Stimulated activated CD8-positive, alpha-beta memory T cell treated with anti-CD3 and anti-CD28 coated beads, Interleukin-15, amount 100 ng/mL, for 4 hours (primary cell): ENCODE measurements around the gene LRRC27.

Experiments
- DNase-seq, 2 donors: peaks; one replicate each; pipeline ENCODE4 v3.0.0-alpha.2; 2020; ENCODE audit warnings: low read depth in 2 of 2

The LRRC27 gene

DNA sequence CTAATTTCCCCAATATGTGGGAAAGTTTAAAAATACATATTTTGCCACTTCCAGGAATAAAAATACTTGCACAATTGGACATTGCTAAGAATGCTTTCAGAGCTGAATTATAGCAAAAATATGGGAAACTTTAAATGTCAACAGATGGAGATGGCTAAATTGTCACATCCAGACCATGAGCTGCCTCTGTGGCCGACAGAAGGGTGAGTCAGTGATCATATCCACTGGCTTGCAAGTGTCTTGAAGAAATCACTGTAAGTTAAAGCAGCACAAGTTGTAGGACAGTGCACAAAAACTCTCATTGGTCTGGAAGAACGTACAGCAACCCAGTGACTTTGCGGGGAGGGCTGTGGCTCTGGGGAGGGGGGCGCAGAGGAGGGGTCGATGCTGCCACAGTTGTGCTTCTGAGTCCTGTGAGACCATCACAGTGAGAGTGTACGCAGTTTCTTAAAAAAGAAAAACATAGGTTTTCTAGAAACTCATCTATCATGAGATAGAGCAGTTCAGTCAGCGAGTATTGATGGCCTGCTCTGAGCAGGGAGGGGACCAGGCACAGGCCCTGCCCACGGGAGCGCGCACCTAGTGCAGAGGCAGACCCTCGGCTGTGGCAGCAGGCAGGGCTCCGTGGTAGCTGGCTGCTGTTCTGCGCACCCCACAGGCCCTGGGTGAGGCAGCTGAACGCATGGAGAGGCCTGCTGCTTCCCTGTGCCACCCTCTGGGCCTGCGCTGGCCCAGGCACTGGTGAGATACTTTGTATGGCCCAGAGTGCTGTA is 25.5 kb downstream of the LRRC27 start:
- no peak for DNase-seq

DNA sequence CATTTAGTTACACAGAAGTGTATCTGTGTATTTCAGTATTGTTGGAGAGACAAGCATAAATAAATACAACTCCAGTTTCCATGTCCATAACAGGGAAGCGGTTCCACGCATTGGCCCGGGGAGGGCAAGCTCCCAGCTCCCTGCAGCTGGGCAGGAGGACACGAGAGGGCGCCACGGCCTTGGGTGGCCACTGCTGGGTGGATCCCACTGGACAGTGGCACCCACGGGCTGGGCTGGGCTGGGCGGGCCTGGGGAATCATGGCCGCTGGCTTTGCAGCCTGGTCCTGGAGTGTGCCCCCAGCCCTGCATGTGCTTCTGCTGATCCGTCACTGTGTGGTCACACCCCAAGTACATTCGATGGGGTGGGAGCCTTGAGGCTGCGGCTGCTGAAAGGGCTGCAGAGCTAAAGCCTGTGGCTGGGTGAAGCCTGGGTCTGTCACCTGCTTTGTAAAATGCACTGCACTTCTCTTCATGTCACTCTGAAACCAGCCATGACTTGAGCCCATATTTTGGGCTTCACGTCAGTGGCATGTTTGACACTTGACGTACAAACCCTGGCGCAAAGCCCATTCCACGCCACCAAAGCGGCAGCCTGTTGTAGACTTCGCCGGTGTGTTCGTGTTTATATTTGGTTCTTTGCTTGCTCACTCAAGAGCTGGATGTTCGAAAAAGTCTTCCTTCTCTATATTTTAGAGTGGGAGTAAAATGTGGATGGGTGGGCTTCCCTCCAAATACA is 27.5 kb downstream of the LRRC27 start:
- no peak for DNase-seq

DNA sequence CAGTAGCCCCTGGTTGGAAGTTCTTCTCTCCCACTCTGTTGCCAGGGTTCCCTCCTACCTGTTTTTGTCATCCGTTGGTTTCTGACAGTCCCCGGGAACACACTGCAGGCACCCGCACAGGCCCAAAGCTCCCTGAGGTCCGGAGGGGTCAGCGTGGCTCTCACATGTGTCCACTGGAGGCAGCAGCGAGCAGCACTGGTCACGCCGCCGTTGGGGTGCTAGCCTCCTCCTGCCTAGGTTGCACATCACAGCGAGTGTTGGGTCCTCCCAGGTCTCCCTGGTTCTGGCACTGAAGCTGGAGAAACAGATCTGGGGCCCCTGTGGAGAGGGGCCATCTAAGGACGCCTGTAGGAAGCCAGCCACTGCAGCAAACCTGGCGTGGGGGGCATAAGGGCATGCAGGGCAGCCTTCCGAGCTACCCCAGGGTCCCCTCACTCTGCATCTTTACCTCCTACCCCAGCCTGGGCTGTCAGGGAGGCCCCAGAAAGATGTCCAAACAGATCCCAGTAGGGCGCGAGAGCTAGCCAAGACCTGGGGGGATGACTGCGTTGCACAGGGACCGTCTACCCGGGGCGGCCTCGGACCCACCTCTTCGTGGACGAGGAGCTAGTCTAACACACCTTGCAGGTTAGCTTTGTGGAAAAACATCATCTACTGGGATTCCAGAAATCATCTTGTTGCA is 28.9 kb downstream of the LRRC27 start:
- DNase-seq = no peak

DNA sequence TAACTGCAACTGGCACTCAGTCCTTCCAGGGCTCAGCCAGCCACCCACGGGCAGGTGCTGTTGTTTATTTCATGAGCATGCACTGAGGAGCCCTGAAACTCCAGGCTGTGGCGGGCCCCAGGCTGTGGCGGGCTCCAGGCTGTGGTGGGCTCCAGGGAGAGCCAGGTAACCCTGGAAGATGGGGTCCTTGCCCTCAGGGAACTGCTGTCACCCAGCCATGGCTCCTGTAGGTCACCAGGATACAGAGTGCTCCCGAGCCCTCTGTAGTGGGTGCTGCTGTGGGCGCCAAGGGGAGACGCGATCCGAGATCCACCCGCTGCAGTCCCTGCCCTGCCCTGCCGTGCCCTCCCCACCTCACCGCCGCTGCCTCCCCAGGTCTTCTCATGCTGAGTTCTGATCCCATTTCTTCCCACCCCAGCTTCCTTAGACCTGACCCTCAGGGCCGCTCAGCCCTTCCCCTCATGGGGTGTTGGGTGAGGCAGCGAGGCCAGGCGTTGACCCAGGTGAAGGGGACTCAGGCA is 29.6 kb downstream of the LRRC27 start:
- no peak for DNase-seq

DNA sequence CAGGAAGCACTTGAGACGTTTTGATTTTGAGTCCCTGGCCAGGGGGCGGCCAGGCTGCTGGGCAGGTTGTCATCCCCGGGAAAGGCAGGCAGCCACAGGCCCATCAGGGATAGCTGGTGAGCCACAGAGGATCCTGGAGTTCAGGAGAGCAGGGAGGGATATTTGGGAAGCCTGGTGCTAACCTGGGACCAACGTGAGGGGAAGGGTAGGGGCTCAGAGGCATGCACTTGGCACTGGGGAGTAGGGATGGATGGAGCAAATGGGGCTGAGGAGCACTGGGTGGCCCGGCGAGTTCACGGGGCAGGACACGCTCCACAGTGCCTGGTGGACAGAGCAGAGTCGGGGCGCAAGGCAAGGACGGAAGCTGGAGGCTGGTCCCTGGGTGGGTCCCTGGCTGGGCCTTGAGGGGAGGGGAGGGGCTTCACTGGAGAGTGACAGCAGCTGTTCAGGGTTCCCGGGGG is 30.2 kb downstream of the LRRC27 start:
- no peak for DNase-seq

DNA sequence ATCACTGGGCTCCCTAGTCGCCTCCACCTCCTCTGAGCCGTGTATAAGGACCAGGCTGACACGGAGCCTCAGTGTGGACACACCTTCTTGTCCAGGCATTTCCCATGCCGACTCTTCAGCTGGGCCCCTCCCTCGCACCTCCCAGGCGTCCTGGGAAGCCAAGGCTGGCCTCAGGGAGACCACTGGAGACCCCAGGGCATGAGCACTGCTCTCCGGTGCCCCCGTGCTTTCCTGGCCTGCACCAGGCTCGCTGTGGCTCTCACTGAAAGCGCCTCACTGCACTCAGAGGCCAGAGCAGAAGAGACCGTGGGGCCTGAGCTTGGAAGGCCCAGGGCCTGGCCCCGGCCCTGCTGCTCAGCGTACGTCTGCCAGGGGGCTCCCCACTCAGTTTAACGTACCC is 31.4 kb downstream of the LRRC27 start:
- DNase-seq = no peak

DNA sequence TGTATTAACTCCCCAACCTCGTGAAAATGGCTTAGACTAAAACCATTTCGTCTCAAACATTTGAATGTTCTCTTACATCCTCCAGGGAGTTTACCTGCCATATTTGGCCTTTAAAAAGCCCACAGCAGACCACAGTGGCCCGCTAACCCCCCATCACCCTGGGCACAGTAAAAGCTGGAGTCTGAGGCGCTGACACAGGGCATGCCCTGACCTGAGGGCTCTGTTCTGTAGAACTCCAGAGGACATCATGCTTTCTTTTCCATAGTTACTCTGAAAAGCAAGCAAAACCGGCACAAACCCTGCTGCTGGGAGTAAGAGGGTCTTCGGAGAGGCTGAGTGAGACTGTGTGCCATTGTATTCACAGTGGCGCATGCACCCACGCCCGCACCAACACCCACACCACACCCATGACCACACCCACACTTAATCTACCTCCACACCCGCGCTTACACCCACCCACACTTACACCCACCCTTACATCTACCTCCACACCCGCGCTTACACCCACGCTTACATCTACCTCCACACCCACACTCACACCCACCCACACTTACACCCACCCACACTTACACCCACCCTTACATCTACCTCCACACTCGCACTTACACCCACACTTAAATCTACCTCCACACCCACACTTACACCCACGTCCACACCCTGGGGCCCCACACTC is 32.1 kb downstream of the LRRC27 start:
- DNase-seq = no peak

DNA sequence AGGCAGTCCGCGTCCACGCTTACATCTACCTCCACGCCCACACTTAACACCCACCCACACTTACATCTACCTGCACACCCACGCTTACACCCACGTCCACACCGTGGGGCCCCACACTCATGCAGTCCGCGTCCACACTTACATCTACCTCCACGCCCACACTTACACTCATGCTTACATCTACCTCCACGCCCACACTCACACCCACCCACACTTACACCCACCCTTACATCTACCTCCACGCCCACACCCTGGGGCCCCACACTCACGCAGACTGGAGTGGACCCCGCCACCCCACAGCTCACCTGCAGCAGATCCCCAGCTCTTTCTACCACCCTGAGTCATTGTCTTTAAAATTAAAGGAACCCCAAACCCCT is 32.6 kb downstream of the LRRC27 start:
- peak in 1 of 2 donors; percentile 46 for DNase-seq

DNA sequence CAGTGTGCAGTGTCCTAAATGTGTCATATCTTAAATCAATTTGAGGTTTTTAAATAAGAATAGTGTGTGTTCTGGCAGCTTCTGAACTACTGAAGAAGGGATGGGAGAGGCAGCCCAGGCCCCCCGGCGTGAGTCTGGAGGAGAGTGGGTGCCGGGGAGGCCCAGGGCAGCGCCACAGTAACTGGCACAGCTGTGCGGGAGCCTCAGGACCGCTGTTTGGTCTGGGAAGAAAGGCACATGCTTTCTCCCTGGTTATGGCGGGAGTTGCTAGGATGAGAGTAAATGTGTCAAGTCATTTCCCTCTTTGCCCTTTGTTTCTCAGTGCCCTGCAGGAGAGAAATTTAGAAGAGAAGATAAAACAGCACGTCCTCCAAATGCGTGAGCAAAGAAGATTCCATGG is 33.1 kb downstream of the LRRC27 start:
- no peak for DNase-seq

DNA sequence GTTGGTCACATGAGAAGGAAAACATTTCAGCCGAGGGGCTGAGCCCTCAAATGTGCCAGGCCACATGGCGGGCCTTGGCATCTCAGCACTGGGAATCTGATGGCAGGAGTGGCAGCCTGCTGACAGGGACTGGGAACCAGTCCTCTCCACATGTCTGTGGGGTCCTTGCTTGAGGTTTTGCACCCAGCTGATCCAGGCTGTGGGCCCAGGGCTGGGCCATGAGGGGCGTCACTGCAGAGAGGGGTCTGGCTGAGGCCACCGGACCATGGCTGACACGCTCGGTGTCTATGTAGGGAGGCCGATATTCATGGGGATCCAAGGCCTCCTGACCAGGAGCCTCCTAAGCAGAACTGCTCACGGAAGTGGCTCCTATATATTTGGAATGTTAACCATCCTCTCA is 34.0 kb downstream of the LRRC27 start:
- DNase-seq = no peak

DNA sequence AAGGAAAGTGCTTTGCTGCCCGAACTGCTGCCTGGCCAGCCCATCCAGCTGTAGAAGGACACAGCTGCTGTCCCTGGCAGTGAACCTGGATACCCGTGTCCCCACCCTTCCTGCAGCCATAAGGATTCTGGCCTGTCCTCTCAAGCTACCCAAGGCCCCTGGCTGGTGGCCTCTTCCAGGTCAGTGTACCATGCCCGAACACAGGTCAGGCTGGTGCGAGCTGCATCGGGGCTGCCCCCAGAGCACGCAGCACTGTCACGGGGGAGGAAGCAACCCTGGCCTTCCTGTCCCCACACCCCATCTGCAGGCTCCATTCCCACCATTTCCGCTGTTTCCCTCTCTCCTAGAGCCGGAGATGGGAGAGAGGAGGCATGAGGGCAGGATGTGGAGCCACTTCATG is 34.5 kb downstream of the LRRC27 start:
- DNase-seq = no peak

DNA sequence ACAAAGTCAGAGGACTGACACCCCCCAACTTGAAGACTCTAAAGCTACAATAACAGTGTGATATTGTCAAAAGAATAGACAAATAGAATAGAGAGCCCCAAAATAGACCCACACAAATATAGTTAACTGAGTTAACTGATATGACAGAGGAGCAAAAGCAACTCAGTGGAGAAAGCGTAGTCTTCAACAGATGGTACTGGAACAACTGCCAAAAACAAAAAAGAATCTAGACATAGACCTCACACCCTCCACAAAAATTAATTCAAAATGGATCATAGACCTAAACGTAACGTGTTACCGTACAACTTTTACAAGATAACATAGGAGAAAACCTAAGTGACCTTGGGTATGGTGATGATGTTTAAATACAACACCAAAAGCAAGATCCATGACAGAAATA is 36.4 kb downstream of the LRRC27 start:
- no peak for DNase-seq

DNA sequence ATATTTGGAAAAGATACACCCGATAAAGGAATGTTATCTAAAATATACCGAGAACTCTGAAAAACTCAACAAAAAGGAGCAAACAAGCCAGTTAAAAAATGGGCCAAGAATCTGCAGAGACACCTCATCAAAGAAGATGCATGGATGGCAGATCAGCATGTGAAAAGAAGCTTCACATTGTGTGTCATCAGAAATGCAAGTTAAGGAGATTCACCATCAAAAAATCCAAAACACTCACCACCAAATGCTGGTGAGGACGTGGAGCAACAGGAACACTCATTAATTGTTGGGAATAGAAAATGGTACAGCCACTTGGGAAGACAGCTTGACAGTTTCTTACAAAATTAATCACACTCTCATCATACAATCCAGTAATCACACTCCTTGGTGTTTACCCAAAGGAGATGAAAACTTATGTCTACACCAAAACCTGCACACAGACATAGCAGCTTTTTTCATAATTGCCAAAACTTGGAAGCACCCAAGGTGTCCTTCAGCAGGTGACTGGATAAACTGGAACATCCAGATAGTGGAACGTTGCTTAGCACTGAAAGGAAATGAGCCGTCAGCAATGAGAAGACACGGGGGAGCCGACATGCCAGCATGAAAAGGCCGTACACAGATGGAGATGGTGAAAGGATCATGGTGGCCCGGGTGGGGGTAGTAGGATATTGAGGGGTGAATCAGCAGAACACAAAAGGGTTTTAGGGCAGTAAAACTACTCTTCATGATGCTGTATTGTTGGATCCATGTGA is 37.1 kb downstream of the LRRC27 start:
- DNase-seq = no peak

DNA sequence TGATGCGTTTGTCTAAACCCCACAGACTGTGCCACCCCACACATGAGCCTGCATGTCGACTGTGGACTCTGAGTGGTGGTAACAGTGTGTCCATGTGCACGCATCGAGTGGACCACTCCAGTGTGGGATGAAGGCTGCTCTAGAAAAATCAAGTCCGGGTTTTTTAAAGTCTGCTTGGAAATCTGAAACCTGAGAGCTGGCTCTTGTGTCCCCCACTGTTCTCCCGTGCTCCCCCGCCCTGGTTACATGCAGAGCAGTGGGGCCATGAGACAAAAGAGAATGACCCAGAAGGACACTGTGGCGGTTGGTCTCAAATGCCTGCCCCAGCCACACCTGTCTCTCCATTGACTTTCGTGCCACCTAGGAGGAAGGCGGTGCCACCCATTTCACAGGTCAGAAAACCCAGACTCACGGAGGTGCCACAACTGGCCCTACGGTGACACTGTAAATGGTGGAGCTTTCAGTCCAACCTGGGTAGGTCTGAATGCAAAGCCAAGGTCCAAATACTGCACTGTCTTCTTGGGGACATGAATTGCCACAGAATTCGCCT is 37.7 kb downstream of the LRRC27 start:
- no peak for DNase-seq

DNA sequence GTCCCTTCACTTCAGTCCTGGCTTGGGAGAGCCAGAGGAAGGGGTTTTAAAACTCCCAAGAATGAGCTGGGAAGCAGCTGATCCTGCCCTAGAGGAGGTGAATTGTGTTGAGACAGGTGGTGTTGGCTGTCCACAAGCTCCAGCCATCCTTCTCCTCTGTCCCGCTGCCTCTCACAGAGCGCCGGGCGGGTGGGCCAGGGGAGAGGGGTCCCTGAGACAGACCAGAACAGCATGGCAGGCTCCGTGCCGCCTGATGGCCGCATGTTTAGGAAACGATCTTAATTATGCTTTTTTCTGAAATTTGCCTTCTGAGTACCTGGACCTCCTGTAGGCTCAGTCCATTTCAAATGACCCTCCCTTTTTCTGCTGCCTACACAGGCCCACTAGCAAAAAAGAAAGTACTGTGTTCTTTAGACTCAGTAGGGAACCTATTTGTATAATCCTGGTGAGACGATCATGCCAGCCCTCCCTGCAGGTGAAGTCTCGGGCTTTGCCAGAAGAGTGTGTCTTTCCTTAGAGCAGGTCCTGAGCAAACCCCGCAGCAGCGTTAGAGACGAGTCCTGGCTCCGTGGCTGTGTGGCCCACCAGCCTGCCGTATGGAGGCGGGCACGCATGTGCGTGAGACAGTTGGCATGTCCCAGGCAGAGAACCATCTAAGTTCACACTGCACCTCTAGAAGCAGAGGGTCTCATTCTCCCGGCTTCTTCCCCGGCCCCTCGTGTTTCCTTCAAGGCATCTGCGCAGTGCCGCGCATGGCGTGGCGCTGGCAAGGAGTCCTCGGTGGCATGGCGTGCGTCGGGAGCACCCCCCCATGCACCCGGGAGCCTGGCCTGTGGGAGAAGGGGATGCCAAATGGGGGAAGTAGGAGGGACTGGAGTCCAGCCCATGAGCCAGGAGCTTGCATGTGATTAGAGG is 38.7 kb downstream of the LRRC27 start:
- no peak for DNase-seq

DNA sequence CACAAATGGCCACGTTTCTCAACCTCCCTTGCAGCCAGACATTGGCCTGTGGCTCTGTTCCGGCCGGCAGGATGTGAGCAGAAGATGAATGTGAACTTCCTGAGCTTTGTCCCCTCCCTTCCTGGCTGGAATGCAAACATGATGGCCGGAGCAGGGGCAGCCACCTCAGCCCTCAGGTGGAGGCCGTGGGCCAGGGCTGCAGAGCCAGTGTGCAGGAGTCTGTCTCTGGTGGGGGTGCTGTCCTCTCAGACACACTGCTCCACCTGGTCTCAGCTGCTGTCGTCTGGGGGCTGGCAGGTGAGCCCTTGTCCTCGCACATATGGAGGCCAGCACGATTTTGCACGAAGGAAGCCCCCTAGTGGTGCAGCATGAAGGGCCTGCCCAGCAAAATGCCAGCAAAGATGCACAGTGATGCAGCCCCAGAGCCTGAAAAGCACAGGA is 39.7 kb downstream of the LRRC27 start:
- no peak for DNase-seq

DNA sequence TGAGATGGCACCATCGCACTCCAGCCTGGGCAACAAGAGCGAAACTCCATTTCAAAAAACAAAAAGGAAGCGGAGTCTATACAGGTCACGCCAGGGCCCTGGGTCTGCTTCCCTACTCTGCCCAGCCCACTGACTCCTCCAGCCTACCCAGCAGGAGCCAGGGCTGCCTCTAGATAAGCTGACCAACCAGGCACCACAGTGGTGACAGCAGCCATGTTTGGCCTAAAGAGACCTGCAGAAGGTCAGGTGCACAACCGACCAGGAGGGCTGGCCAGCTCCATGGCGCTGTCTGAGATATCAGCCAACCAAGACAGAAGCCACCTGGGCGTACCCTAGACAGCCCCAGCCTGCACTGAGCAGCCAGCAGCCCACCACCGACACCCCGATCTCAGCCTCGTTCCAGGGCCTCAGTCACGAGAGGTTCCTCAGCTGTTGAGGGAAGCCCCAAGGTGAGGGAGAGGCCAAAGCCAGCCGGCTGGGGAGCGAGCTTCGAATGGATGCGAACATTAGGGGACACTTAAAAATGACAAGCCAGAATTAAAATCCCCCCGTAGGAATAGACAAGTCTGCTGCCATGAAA is 40.6 kb downstream of the LRRC27 start:
- DNase-seq = no peak

DNA sequence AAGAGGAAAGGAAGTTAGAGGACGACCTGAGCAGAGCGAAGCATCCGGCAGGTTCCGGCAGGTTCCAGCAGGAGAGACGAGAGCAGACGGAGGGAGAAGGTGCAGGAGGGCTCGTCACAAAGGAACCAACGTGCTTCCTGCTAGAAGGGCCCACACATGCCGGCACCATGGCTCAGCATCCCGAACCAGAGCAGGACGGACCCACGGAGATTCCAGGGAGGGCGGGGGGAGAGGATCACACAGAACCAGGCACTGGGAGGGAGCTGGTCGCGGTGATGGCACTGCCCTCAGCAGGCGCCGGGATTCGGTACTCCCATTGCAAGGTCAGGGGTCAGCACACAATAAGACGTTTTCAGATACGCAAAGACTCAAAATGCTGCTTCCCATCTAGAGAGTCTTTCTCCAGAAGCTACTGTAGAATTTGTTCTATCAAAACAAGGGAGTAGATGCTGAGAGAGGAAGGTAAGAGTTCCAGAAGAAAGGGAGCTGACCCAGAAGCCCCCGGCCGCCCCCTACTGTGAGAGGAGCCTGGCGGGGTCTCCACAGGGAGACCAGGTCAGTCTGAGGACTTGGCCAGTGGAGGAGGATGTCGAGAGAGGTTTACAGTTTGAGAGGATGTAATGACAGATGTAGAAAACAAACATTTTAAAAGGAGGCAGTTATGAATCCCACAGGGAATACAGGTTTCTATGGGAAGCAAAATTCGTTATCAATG is 41.4 kb downstream of the LRRC27 start:
- no peak for DNase-seq

DNA sequence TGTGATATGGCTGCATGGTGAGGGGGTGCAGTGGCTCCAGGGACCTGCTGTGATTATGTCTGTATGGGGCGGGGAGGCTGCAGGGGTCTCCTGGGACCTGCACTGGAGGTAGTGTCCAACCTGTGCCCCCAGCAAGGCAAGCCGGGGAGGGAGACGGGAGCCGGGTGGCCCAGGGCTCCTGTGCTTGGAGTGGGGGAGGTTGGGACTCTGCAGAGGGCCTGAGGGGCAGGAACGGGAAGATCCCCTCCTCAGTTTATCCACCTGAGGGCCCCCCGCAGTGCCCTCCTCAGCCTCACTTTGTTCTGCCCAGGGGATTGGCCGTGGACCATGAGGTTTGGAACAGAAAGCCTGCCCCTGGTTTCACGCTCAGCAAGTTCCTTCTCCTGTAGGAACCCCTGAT is 42.2 kb downstream of the LRRC27 start:
- DNase-seq = no peak
